GM19035 (cell line): ENCODE measurements around the gene ANTXR1.
"Not testable (repeated sequence)": the region's sequence is repeated elsewhere in the genome, so short reads cannot be mapped to it uniquely, and the experiment has no call there.

Source experiments
- ATAC-seq: cut with Tn5 transposase; IDR thresholded peaks from one replicate; pipeline ENCODE4 v1.9.1; 2021; ENCODE audit not compliant: unreplicated experiment

ANTXR1 gene

GRCh38 chr2:69163109-69163508 is 150.1 kb downstream of the ANTXR1 start:
- no peak for ATAC-seq

GRCh38 chr2:69163556-69163955 is 150.6 kb downstream of the ANTXR1 start:
- no peak for ATAC-seq

- no peak for ATAC-seq
Observed at GRCh38 chr2:69164061-69164778, 151.2 kb downstream of the ANTXR1 start.

- ATAC-seq, result no peak
Observed at GRCh38 chr2:69165091-69165880, 152.3 kb downstream of the ANTXR1 start.

GRCh38 chr2:69166465-69166811 is 153.5 kb downstream of the ANTXR1 start:
- no peak for ATAC-seq

GRCh38 chr2:69166812-69167468 is 154.0 kb downstream of the ANTXR1 start:
- no peak for ATAC-seq

GRCh38 chr2:69167469-69167822 is 154.5 kb downstream of the ANTXR1 start:
- ATAC-seq, result no peak

- ATAC-seq, result no peak
Observed at GRCh38 chr2:69168144-69168813, 155.3 kb downstream of the ANTXR1 start.

- no peak for ATAC-seq
Observed at GRCh38 chr2:69168950-69169654, 156.1 kb downstream of the ANTXR1 start.

GRCh38 chr2:69169655-69170389 is 156.8 kb downstream of the ANTXR1 start:
- ATAC-seq, result no peak

- no peak for ATAC-seq
Observed at GRCh38 chr2:69170661-69171060, 157.7 kb downstream of the ANTXR1 start.

- no peak for ATAC-seq
Observed at GRCh38 chr2:69171116-69171896, 158.3 kb downstream of the ANTXR1 start.

GRCh38 chr2:69171897-69172525 is 159.0 kb downstream of the ANTXR1 start:
- no peak for ATAC-seq

- ATAC-seq, result no peak
Observed at GRCh38 chr2:69173706-69174105, 160.7 kb downstream of the ANTXR1 start.

- ATAC-seq, result not testable (repeated sequence)
Observed at GRCh38 chr2:69174211-69174610, 161.2 kb downstream of the ANTXR1 start.

GRCh38 chr2:69175790-69176715 is 163.1 kb downstream of the ANTXR1 start:
- no peak for ATAC-seq

- no peak for ATAC-seq
Observed at GRCh38 chr2:69177063-69177771, 164.2 kb downstream of the ANTXR1 start.
